Measurements from ENCODE around the gene CSF3R.

DNA sequence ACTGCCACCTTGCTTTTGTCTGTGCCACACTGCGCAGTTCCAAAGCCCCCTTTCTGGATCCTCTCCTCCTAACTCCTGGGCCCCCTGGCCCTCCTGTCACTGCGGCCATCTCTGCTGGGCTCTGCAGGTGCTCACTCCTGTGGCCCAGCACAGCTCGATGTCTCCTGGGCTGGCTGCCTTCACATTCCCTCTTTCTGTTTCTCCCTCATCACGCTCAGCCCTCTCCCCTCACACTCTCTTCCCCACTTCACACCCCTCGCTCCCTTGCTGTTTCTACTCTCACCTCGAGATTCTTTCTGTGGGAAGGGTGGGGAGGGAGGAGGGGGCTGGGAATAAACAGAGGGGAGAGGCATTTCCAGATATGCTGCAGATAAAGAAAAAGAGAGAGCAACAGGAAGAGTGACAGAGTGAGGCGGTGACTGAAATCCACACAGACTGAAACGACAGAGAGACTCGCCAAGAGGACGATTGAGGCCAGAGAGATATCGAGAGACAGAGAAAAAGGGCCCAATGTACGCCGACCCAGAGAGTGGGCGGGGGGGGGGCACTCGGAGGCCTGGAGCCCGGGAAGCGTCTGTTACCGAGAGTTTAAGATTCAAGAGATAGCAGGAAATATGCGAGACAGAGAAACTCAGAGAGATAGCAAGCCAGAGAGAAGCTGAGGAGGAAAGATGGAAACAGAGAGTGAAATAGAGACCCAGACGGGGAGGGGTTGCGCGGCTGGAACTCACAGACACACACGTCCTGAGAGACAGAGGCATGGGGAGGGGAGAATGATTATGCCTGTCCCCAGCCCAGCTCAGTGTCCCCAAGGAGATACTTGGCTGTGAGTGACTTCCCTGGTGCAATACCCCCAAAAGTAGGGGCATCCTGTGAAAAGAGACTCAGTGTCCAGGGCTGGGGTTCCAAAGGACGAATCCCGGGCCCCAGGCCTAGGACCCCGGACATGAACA is 666 bp downstream of the CSF3R start:
- TF ChIP-seq, protein P1, sequence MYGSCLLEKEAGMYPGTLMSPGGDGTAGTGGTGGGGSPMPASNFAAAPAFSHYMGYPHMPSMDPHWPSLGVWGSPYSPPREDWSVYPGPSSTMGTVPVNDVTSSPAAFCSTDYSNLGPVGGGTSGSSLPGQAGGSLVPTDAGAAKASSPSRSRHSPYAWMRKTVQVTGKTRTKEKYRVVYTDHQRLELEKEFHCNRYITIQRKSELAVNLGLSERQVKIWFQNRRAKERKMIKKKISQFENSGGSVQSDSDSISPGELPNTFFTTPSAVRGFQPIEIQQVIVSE (CRISPR knock-in tag; IDR thresholded peaks at IDR 0.05; ENCODE audit: borderline replicate concordance): no peak
- TF ChIP-seq, protein P2, sequence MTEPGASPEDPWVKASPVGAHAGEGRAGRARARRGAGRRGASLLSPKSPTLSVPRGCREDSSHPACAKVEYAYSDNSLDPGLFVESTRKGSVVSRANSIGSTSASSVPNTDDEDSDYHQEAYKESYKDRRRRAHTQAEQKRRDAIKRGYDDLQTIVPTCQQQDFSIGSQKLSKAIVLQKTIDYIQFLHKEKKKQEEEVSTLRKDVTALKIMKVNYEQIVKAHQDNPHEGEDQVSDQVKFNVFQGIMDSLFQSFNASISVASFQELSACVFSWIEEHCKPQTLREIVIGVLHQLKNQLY (CRISPR knock-in tag; IDR thresholded peaks at IDR 0.05): no peak
- no peak for TF ChIP-seq CREB1 (CRISPR knock-in tag; IDR thresholded peaks at IDR 0.05)
- no peak for TF ChIP-seq ETV6 (CRISPR knock-in tag; IDR thresholded peaks at IDR 0.05)
- TF ChIP-seq, protein P3, sequence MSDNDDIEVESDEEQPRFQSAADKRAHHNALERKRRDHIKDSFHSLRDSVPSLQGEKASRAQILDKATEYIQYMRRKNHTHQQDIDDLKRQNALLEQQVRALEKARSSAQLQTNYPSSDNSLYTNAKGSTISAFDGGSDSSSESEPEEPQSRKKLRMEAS (CRISPR knock-in tag; IDR thresholded peaks at IDR 0.05): no peak
- TF ChIP-seq, protein P4, sequence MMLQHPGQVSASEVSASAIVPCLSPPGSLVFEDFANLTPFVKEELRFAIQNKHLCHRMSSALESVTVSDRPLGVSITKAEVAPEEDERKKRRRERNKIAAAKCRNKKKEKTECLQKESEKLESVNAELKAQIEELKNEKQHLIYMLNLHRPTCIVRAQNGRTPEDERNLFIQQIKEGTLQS (CRISPR knock-in tag; conservative IDR thresholded peaks at IDR 0.05): no peak
